Erythroblast (primary cell): ENCODE results near the gene ANKFN1.
"Not testable (repeated sequence)": the region's sequence is repeated elsewhere in the genome, so short reads cannot be mapped to it uniquely, and the experiment has no call there.

ENCODE experiments used
- DNase-seq, 2 experiments: peaks; one replicate each; lab custom pipeline; 2025; lab: John Stamatoyannopoulos, UW
- GATA1 ChIP-seq: IDR thresholded peaks from 2 replicates; pipeline ENCODE4 v1.6.1; 2011; ENCODE audit warnings: low read depth, mild to moderate bottlenecking, control low read depth, low read length, moderate library complexity
- POLR2A ChIP-seq: IDR thresholded peaks from 2 replicates; pipeline ENCODE4 v1.6.1; 2011; ENCODE audit warnings: mild to moderate bottlenecking, low read length

ANKFN1 gene

GRCh38 chr17:56269556-56270389 lies 116.5 kb downstream of the ANKFN1 start:
- TF ChIP-seq GATA1: no peak
- TF ChIP-seq POLR2A: no peak
- DNase-seq: no peak

DNA sequence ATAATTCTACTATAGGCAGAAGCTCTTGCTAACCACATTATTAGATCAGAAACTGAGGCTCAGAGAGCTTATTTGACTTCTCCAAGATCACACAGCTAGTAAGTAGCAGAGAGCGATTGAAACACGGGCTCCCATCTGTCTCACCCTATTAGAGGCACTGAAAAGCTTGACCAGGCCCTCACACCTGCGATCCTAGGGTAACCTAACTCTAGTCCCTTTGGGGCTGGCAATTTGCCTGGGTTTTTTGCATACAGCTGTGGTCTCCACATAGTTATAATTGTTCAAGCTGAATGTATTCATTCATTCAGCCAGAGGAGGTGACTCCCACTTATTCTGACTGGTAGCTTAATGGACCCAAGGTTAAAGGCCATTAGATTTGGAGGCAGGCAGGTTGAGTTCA lies 121.2 kb downstream of the ANKFN1 start:
- TF ChIP-seq POLR2A (no peak), GATA1 (no peak)

DNA sequence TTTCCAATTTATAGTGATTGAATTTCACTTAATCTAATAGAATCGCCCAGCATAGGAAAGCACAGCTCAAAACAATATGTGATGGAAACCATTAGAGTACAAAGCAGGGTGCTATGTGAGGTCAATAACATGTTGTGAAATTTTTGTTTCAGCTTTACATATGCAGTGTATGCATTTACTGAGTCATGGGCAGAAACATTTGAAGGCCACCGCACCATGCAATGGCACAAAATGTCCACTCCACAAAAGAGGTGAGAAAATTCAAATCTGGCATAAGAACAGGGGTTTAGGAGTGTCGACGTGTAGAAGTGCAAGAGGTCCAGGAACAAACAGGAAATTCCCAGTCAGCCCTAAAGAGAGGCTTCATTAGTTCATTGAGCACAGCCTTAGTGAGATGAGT lies 131.2 kb downstream of the ANKFN1 start:
- no peak for DNase-seq
- no peak for TF ChIP-seq GATA1
- no peak for TF ChIP-seq POLR2A

More for the DNA sequence above, 121.2 kb downstream of the ANKFN1 start:
- DNase-seq: no peak

- DNase-seq: not testable (repeated sequence)
These were observed 135.5 kb downstream of the ANKFN1 start for GRCh38 chr17:56288786-56289185.

- no peak for DNase-seq
- TF ChIP-seq POLR2A (no peak), GATA1 (no peak)
These were observed 136.0 kb downstream of the ANKFN1 start for GRCh38 chr17:56289321-56289720.

- TF ChIP-seq POLR2A (no peak), GATA1 (no peak)
- no peak for DNase-seq
These were observed 137.0 kb downstream of the ANKFN1 start for GRCh38 chr17:56290101-56290801.

DNA sequence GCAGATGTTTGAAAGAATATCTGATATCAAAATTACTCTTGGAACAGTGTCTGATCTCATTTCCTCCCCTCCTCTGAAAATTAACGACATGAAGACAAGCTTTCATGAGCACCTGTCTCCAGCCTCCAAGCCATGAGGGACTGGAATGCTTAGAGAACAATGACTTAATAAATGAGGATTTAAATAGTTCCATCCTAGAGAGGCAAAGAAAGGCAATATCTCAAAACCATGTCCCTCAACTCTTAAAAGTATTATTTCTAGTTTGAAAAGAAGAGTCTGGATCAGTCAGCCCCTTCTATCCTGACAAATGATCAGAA lies 137.5 kb downstream of the ANKFN1 start:
- TF ChIP-seq GATA1 (no peak), POLR2A (no peak)
- no peak for DNase-seq

- no peak for DNase-seq
- TF ChIP-seq POLR2A: no peak
- no peak for TF ChIP-seq GATA1
These were observed 138.0 kb downstream of the ANKFN1 start for GRCh38 chr17:56291226-56291805.

DNA sequence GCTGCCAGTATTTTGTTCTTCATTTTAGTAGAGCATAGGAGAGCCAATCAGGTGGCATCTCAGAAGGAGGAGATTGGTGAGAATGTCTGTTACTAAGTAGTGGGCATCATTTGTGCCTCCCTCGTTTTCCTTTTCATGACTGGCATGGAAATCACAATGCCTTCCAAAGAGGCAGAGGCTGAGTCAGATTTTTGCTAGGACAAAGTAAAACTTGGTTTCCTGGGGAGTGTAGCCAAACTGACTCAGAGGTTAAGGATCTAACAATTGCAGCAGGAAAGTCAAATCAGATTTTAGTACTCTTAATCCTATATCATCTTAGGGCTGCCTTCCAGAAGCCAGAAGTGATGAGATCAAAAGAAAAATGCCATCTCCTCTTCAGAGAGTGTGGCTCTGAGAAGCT lies 138.7 kb downstream of the ANKFN1 start:
- TF ChIP-seq POLR2A (no peak), GATA1 (no peak)
- no peak for DNase-seq

DNA sequence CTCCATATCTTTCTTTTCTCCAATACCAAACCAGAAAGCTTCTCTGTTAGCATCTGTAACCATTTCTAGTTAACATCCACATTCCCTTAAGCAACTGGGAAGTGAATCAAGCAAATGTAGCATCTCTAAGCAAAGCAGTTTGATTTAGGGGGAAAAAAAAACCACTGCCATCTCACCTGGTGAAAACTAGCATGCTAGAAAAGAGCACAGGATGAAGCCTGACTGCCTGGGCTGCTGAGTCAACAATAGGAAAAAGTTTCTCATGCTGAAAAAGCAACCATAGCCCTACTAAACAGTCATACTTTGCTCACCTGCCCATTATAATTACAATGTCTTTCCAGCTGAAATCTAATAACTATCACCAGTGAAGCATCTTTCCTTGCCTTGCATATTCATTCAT lies 139.3 kb downstream of the ANKFN1 start:
- no peak for TF ChIP-seq POLR2A
- TF ChIP-seq GATA1: no peak
- no peak for DNase-seq

- DNase-seq: no peak
These were observed 143.9 kb downstream of the ANKFN1 start for GRCh38 chr17:56297184-56297583.

GRCh38 chr17:56298846-56299245 lies 145.6 kb downstream of the ANKFN1 start:
- no peak for TF ChIP-seq POLR2A
- DNase-seq: no peak

More at GRCh38 chr17:56297184-56297583, 143.9 kb downstream of the ANKFN1 start:
- TF ChIP-seq GATA1 (no peak), POLR2A (no peak)

DNA sequence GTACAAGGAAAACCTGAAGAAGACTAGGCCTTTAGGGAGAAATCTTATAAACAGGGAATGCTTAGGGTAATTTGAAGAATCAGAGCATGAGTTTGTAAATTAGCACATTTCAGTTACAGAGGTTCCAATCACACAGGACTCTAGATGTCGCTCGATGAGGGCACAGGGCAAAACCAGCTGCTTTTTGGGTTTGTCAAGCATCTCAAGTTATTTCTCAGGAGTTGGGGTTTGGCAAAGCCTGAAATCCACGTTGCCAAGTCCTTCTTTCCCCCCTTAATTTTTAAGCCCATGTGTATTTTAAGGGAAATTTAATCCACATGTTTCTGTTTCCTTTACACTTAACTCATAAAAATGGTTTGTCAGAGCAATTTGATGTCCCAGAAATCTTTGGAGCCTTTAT lies 146.9 kb downstream of the ANKFN1 start:
- no peak for DNase-seq
- TF ChIP-seq GATA1 (no peak), POLR2A (no peak)

GRCh38 chr17:56305007-56305406 lies 151.7 kb downstream of the ANKFN1 start:
- no peak for DNase-seq
- TF ChIP-seq POLR2A (no peak), GATA1 (no peak)

- DNase-seq: no peak
- TF ChIP-seq GATA1: no peak
- no peak for TF ChIP-seq POLR2A
These were observed 156.6 kb downstream of the ANKFN1 start for GRCh38 chr17:56309897-56310296.
